ENCODE measurements around the gene TARBP1. TPM values are rescaled to one million over a fixed set of nuclear protein-coding genes. Genes with fewer than 3 reads are reported as not detected.
A peak's percentile ranks its signal among the peaks of the same experiment; 100 is the strongest.

Gene TARBP1
- total and polyA plus RNA-seq, 2 of the 4 experiments (the other 2 are of a cell fraction): 10.6 to 17.7 TPM

DNA sequence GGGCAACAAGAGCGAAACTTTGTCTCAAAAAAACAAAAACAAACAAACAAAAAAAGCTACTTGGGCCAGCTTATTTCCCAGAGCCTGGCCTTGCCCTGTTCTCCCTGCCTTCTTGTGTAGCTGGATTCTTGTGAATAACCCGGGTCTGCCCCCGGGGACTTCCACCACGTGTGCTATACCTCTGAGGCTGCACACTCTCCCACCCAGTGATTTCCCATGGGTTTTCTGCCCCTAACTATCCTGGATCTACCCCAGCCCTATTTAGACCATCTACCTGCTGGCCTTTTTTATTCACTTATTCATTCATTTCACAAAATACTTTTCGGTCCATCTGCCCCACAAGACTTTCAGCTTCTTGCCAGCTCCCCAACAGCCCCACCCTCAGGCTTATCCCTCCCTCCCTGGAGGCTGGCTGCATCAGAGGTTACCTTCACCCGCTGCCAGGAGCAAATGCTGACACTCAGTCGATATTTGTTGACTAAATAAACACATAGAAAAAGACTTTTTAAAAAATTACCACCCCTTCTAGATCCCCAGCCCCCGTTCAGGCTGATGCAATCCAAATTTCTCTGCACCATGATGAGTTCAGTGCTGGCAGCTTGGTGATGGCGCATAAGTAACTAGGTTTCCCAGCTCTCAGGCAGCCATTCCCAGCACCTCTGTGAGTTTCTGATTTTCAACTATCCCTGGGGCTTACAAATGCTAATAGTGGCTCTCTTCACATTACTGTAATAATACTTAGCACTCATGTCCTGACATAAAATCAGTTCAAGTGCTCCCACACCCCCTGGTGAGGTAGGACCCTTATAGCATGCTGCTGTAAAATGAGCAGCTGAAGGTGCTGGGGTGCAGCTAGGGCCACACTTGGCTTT, 30.7 kb upstream of the TARBP1 start:
- dilution Hi-C loops (cut with HindIII; ENCODE audit: low sequenced_read_pairs, unreplicated experiment): no loop called here
- Histone ChIP-seq H3K27ac (ENCODE audit: insufficient read depth, low read length) (peak overlapping the region; percentile 27; the same call in 1 of the 2 replicates), H3K9me3 (ENCODE audit: control insufficient read depth, insufficient read depth, low read length) (no peaks in the 10 kb centered on the region), H3K9ac (ENCODE audit: low read depth, low read length) (no peak overlapping the region), H4K20me1 (ENCODE audit: insufficient read depth, low read length) (no peaks in the 10 kb centered on the region), H3K14ac (replicated peaks; ENCODE audit: low read depth, low read length) (peak overlapping the region; percentile 68), H3K4ac (ENCODE audit: low read depth, low read length) (peak overlapping the region; percentile 22), H3K23ac (ENCODE audit: low read depth, low read length) (no peak overlapping the region), H2BK5ac (ENCODE audit: low read depth, low read length, poor library complexity, severe bottlenecking) (no peak overlapping the region), H2AK9ac (replicated peaks; ENCODE audit: low read depth, low read length, poor library complexity) (no peak overlapping the region), H3K4me2 (ENCODE audit: low read depth, low read length) (no peak overlapping the region), H3K56ac (ENCODE audit: extremely low read depth, insufficient read depth, low read length) (no peak overlapping the region), H4K5ac (ENCODE audit: low read depth, low read length) (peak overlapping the region; percentile 3; the same call in 1 of the 2 replicates), H4K91ac (ENCODE audit: insufficient read depth, low read depth, low read length) (peak overlapping the region; percentile 35), H3K4me3 (ENCODE audit: insufficient read depth, low read depth, low read length) (no peak overlapping the region), H2BK120ac (ENCODE audit: low read depth, low read length) (peak overlapping the region; percentile 28), H3K18ac (ENCODE audit: low read depth, low read length) (peak overlapping the region; percentile 17; the same call in 1 of the 2 replicates), H3K27me3 (ENCODE audit: control insufficient read depth, insufficient read depth, low read length) (no peaks in the 10 kb centered on the region), H3K9me1 (ENCODE audit: insufficient read depth, low read length) (peaks cover 4% of the 10 kb centered on the region), H3K4me1 (ENCODE audit: control insufficient read depth, insufficient read depth, low read length) (peaks cover 15% of the 10 kb centered on the region), H2AFZ (replicated peaks; ENCODE audit: low read length, poor library complexity) (peak overlapping the region; percentile 12), H2BK15ac (ENCODE audit: low read depth, low read length) (peak overlapping the region; percentile 0; the same call in 2 of the 3 replicates), H2AK5ac (ENCODE audit: low read depth, low read length) (peak overlapping the region; percentile 44; the same call in 1 of the 2 replicates), H4K8ac (ENCODE audit: low read depth in 2 of 2, low read length in 2 of 2) (peak overlapping the region; percentile 44 to 59; a peak in 3 of 4 replicates), H2BK20ac (ENCODE audit: low read depth, low read length) (peak overlapping the region; percentile 6; the same call in 1 of the 2 replicates), H3K36me3 (ENCODE audit: control insufficient read depth, insufficient read depth, low read length) (no peaks in the 10 kb centered on the region), H3K79me1 (ENCODE audit: low read depth in 1 of 2, low read length in 2 of 2) (no peaks in the 10 kb centered on the region)
- DNase-seq (no peak), ATAC-seq (ENCODE audit: low read depth) (peak; percentile 53)
- TF ChIP-seq RCOR1 (IDR thresholded peaks at IDR 0.05; ENCODE audit: insufficient replicate concordance, low read length) (no peak), CEBPB (IDR thresholded peaks at IDR 0.05; ENCODE audit: low read depth, low read length) (peak; percentile 59; the same call in 1 of the 2 replicates)
- ChIA-PET CTCF (interaction anchor here (1.5 kb wide), 1 partner anchor 88 kb away, joined by 3 read pairs; no protein-coding TSS in a partner anchor), POLR2A (ENCODE audit: unreplicated experiment) (interaction anchor here (0.6 kb wide), 1 partner anchor 453 kb away, joined by 3 read pairs; no protein-coding TSS in a partner anchor)
- no TSS peak for BruUV-seq (replicated peaks)
- WGBS, 2 experiments (ENCODE audit: extremely low coverage in 2 of 2, insufficient read length in 1 of 2): 48% methylated on average over 5 of the region's 9 CpGs; no CpG with 5 or more reads in 1 of the 2 experiments
- intact Hi-C loops (cut with micrococcal nuclease): no loop called here
- in situ Hi-C loops (cut with MboI; ENCODE audit: low sequenced_read_pairs): no loop called here

All from IMR-90 (cell line).